Pancreas (tissue), 10 donors: ENCODE data around the gene MAD1L1. TPM values are rescaled to one million over a fixed set of nuclear protein-coding genes. Genes with fewer than 3 reads are reported as not detected.

Experiments
- ATAC-seq, 4 donors: fragments of 200-7000 bp; cut with Tn5 transposase; one replicate each; pipeline versions ENCODE4 v1.8.0 to v1.9.1; 2020; ENCODE audit warnings: mild to moderate bottlenecking in 4 of 4, moderate library complexity in 4 of 4
- DNase-seq, 6 donors: peaks; one replicate each; pipeline ENCODE4 v3.0.0-alpha.2; 2020
- FAIRE-seq: peaks from 2 replicates; lab custom pipeline; 2012; peaks lifted over from hg19 to GRCh38; lab: Jason Lieb, UNC
- H3K27ac ChIP-seq, 4 donors: fragments of 200-600 bp; sonication (generic); 1 replicate in 3 of 4; 2 replicates in 1 of 4; pipeline versions ENCODE4 v1.5.0 to v1.8.0; 2020
- H3K27me3 ChIP-seq, 4 donors: fragments of 200-600 bp; one replicate each; pipeline ENCODE4 v1.8.0; 2021
- H3K36me3 ChIP-seq, 3 donors: fragments of 200-600 bp; sonication (generic) in 1 of 3; one replicate each; pipeline versions ENCODE4 v1.5.0 to v1.8.0; 2020 to 2021
- H3K4me1 ChIP-seq, 3 donors: fragments of 200-600 bp; one replicate each; pipeline ENCODE4 v1.8.0; 2021
- H3K4me3 ChIP-seq, 4 donors: fragments of 200-600 bp; sonication (generic) in 2 of 4; one replicate each; pipeline versions ENCODE4 v1.5.0 to v1.8.0; 2020 to 2021
- H3K9me3 ChIP-seq, 4 donors: fragments of 200-600 bp; one replicate each; pipeline ENCODE4 v1.8.0; 2021
- WGBS, 2 donors: extraction: QIAGEN DNeasy Blood & Tissue Kit; methylation state at CpG; one replicate each; pipeline ENCODE4 v1.1.7; 2013; 5-methylcytosine and 5-hydroxymethylcytosine counted together
- intact Hi-C, 3 donors: fragments of 100-400 bp; cut with DNase I; formaldehyde crosslinking; loops; one replicate each; pipeline versions ENCODE4 v1.11.1 to v1.14.2; 2022
- polyA plus RNA-seq, 2 donors: library from polyadenylated mRNA; stranded (reverse); fragments of 200-250 nt; gene quantifications; one replicate each; pipeline ENCODE4 v1.2.3, GENCODE V29; 2013
- total RNA-seq, 6 donors: library from RNA; stranded (reverse); fragmentation: NEBNext Ultra II Directional in 4 of 6; extraction: Animal tissue kit (Norgen Biotek cat#: 25700) in 4 of 6; gene quantifications; one replicate each; pipeline versions ENCODE4 v1.2.1 to v1.2.4, GENCODE V29; 2021 to 2023
- TF ChIP-seq, protein P1 (sequence below), 4 donors: fragments of 200-600 bp; sonication (generic) in 3 of 4; IDR thresholded peaks; one replicate each; pipeline versions ENCODE4 v1.5.0 to v1.8.0; 2021; ENCODE audit warnings: antibody characterized with exemption in 4 of 4
- donor health status: healthy with polysubstance abuse.
- donor health status: DM: no; HTN: no; CAD: no; lungs with moderate emphysema.
- donor health status: DM: no; HTN: no; CAD: no.
- donor health status: control.
- donor health status: control.
- donor health status: Bipolar disorder and iron deficiency.
- donor health status: DM: yes; HTN: yes; CAD: no.
- donor health status: DM: no; HTN: no; CAD: no.
- donor health status: DM: no; HTN: no; CAD: no.
- donor health status: DM: yes; HTN: yes; CAD: no.

MAD1L1 gene
- total and polyA plus RNA-seq, 8 donors = 9.8 to 28.2 (median 11.9) TPM

DNA sequence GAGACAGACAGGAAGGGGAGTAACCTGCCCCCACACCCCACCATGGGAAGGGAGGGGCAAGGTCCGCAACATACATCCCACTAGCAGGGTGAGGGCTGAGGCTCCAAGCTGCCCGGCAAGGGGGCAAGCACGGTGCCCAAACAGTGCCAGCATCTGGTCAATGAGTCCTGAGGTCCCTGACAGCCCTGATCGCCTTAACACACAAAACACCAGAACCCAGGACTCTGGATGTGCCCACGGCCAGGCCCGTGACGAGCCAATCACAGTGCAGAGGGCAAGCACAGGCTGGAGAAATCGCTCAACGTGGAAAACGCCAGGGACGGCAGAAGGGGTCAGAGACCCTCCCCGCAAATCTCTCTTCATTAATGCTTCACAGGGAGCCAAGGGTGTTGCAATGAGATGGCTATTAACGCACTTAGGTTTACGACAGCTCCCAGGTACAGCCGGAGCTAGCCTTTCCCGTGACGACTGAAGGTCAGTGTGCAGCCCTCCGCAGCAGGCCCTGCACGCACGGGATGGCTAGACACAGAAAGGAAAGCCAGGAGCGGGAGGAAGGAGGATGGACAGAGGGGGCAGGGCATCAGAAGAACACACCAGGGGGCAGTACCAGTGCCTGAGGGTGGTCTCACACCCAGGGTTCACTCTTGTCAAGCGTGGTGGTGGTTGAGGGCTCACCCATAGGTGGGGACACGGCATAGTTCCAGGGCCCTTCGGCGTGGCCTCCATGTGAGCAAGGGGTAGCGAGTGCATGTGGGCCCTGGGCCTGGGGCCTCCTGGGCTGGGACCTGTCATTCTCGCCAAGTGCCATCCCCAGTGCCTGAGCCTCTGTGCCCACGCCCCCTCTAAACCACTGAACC lies 220.5 kb downstream of the MAD1L1 start:
- peak in 3 of 6 donors; percentile 9 to 49 (median 43) for DNase-seq
- TF ChIP-seq, protein P1, sequence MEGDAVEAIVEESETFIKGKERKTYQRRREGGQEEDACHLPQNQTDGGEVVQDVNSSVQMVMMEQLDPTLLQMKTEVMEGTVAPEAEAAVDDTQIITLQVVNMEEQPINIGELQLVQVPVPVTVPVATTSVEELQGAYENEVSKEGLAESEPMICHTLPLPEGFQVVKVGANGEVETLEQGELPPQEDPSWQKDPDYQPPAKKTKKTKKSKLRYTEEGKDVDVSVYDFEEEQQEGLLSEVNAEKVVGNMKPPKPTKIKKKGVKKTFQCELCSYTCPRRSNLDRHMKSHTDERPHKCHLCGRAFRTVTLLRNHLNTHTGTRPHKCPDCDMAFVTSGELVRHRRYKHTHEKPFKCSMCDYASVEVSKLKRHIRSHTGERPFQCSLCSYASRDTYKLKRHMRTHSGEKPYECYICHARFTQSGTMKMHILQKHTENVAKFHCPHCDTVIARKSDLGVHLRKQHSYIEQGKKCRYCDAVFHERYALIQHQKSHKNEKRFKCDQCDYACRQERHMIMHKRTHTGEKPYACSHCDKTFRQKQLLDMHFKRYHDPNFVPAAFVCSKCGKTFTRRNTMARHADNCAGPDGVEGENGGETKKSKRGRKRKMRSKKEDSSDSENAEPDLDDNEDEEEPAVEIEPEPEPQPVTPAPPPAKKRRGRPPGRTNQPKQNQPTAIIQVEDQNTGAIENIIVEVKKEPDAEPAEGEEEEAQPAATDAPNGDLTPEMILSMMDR (IDR thresholded peaks at IDR 0.05) = no peak
- 93 to 96% methylated on average over 26 to 28 of the region's 28 CpGs for WGBS, 2 donors
- no peak overlapping the region for H3K27ac ChIP-seq
- no peak for ATAC-seq
- H3K4me3 ChIP-seq = no peak overlapping the region
- no peaks in the 10 kb centered on the region for H3K27me3 ChIP-seq
- intact Hi-C loops = no loop called here
- H3K36me3 ChIP-seq = no peaks in the 10 kb centered on the region
- no peaks in the 10 kb centered on the region for H3K4me1 ChIP-seq
- FAIRE-seq = no peak
- H3K9me3 ChIP-seq = no peaks in the 10 kb centered on the region

DNA sequence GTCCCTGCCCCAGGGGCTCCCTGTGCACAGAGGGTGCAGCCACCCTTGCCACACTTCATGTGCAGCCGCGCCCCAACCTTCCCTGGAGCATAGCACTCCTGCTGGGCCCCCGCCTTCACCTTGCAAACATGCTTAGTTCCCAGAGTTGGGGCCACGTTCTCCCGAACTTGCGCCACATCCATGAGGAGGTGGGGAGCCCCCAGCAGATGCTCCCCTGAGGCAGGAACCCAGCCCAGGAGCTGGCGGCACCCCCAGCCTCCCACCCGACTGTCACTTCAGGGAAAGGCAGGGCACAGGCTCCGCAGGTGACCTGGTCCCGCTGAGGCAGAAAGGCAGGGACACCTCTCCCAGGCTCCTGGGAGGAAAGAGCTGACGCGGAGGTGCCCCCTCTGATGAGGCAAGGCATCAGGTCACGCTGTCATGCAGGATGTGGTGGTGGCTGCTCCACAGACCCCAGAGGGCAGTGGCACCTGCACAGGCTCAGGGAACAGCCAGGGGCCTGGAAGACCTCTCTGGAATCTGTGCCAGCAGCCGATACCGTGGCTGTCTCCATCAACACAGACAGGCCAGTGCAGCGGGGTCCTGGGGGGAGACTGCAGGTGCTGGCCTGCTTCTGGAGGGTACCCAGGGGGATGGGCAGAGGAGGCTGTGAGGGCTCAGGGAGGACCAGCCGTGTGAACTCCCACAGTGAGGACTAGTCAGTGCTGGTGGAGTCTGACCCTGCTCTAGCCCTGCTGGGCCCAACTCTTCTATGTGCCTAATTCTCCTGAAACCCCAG lies 221.3 kb downstream of the MAD1L1 start:
- no peak overlapping the region for H3K27ac ChIP-seq
- DNase-seq (peak in 3 of 6 donors; percentile 20 to 68 (median 48)), FAIRE-seq (no peak), ATAC-seq (no peak)
- H3K27me3 ChIP-seq = no peaks in the 10 kb centered on the region
- intact Hi-C loops = no loop called here
- no peaks in the 10 kb centered on the region for H3K36me3 ChIP-seq
- 95 to 97% methylated on average over 17 of the region's 17 CpGs for WGBS, 2 donors
- no peaks in the 10 kb centered on the region for H3K4me1 ChIP-seq
- H3K9me3 ChIP-seq = no peaks in the 10 kb centered on the region
- TF ChIP-seq, protein P1 (IDR thresholded peaks at IDR 0.05) = no peak
- H3K4me3 ChIP-seq = no peak overlapping the region

DNA sequence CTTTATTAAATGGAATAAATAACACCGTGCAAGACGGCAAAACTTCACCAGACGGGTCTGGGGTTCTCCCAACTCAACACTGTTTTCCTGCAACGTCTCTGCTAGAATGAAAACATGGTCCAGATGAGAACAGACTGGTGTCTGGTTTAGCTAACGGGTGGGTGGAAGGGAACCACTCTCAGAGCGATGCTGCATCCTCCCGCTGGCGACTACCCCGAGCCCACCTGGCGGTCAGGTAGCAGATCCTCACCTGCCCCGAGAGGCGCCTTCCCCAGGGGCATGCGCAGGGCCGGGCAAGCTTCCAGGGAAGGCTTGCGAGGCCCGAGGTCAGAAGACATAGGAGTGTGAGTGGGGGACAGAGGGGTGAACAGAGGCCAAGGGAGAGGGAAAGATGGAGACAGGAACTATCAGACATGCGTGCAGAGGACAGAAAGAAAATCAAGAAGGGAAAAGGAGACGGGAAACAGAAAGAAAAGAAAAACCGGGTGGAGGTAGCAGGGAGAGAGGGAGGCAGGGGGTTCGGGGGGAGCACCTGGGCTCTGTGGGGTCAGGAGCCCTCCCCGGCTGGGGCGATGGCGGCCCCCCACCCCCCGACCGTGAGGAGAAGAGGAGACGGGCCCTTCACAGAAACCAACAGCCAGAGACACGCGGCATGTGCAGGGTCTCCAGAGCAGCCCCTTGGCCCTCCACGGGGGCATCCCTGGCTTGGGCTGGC lies 222.0 kb downstream of the MAD1L1 start:
- TF ChIP-seq, protein P1 (IDR thresholded peaks at IDR 0.05) = no peak
- peak in 3 of 6 donors; percentile 2 to 37 (median 34) for DNase-seq

DNA sequence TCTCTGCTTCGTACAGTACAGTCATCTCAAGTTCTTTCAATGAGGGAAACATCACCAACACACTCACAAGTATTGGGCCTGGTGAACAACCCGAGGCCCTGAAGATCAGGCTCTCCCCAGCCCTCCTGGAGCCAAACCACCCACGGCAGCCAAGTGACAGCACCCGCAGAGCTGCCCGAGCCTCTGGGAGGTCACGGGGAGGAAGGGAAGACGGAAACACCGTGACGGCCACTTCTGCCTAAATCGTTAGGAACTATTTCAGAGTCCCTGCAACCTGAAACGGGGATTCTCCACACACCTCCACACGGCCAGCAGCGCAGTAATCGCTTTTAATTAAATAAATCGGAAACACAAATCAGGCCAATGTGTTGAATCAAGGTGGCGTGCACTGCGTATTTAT lies 222.6 kb downstream of the MAD1L1 start:
- Histone ChIP-seq H3K27ac (no peak overlapping the region), H3K4me3 (no peak overlapping the region), H3K9me3 (no peaks in the 10 kb centered on the region), H3K27me3 (no peaks in the 10 kb centered on the region), H3K36me3 (no peaks in the 10 kb centered on the region), H3K4me1 (no peaks in the 10 kb centered on the region)
- 92% methylated on average over 17 of the region's 17 CpGs for WGBS, 2 donors
- TF ChIP-seq, protein P1 (IDR thresholded peaks at IDR 0.05) = no peak
- FAIRE-seq (no peak), DNase-seq (peak in 3 of 6 donors; percentile 3 to 32 (median 13)), ATAC-seq (no peak)
- intact Hi-C loops = no loop called here

More for the DNA sequence above, 222.0 kb downstream of the MAD1L1 start:
- WGBS, 2 donors = 91 to 95% methylated on average over 28 to 29 of the region's 29 CpGs
- no peaks in the 10 kb centered on the region for H3K36me3 ChIP-seq
- intact Hi-C loops = no loop called here
- no peak overlapping the region for H3K4me3 ChIP-seq
- H3K27me3 ChIP-seq = no peaks in the 10 kb centered on the region
- H3K27ac ChIP-seq = no peak overlapping the region
- H3K4me1 ChIP-seq = no peaks in the 10 kb centered on the region
- FAIRE-seq (no peak), ATAC-seq (no peak)
- no peaks in the 10 kb centered on the region for H3K9me3 ChIP-seq
